Hindlimb muscle (tissue), 1 donor: ENCODE measurements around the gene LEFTY1. TPM values are rescaled to one million over a fixed set of nuclear protein-coding genes. Genes with fewer than 3 reads are reported as not detected.
A peak's percentile ranks its signal among the peaks of the same experiment; 100 is the strongest.
"Not testable (repeated sequence)": the region's sequence is repeated elsewhere in the genome, so short reads cannot be mapped to it uniquely, and the experiment has no call there.

Source experiments
- DNase-seq: peaks from one replicate; pipeline ENCODE4 v3.0.0-alpha.2; 2013
- polyA plus RNA-seq: library from polyadenylated mRNA; unstranded; fragments of 120-200 nt; gene quantifications from one replicate; pipeline ENCODE4 v1.2.1, GENCODE V29; 2013; ENCODE audit not compliant: insufficient read length

Gene LEFTY1
- polyA plus RNA-seq, 1 donor, result 0.52 TPM

- DNase-seq, result no peak
Observed at GRCh38 chr1:225847610-225848009, 41.3 kb downstream of the LEFTY1 start.

GRCh38 chr1:225846331-225847310 lies 42.3 kb downstream of the LEFTY1 start:
- DNase-seq, result no peak

- peak; percentile 74 for DNase-seq
Observed at GRCh38 chr1:225845571-225846259, 43.2 kb downstream of the LEFTY1 start.

- DNase-seq, result no peak
Observed at GRCh38 chr1:225845097-225845496, 43.8 kb downstream of the LEFTY1 start.

- no peak for DNase-seq
Observed at GRCh38 chr1:225844236-225845061, 44.5 kb downstream of the LEFTY1 start.

- no peak for DNase-seq
Observed at GRCh38 chr1:225843426-225843795, 45.5 kb downstream of the LEFTY1 start.

GRCh38 chr1:225842788-225843425 lies 46.0 kb downstream of the LEFTY1 start:
- no peak for DNase-seq

GRCh38 chr1:225842074-225842473 lies 46.9 kb downstream of the LEFTY1 start:
- DNase-seq, result no peak

GRCh38 chr1:225840713-225841112 lies 48.2 kb downstream of the LEFTY1 start:
- no peak for DNase-seq

GRCh38 chr1:225840223-225840610 lies 48.7 kb downstream of the LEFTY1 start:
- no peak for DNase-seq

- no peak for DNase-seq
Observed at GRCh38 chr1:225838793-225839192, 50.2 kb downstream of the LEFTY1 start.

GRCh38 chr1:225836296-225836695 lies 52.6 kb downstream of the LEFTY1 start:
- DNase-seq, result not testable (repeated sequence)

Other genes with a start within 250 kb of the LEFTY1 start
- gene ENAH, start 236.0 kb downstream of the LEFTY1 start, polyA plus RNA-seq, result 148 TPM
- gene SRP9, start 111.3 kb downstream of the LEFTY1 start, polyA plus RNA-seq, result 155 TPM
- 37.4 TPM for gene EPHX1, start 79.0 kb downstream of the LEFTY1 start, polyA plus RNA-seq
- gene TMEM63A, start 6.8 kb downstream of the LEFTY1 start, polyA plus RNA-seq, result 28.3 TPM
- gene PYCR2, start 35.1 kb upstream of the LEFTY1 start, polyA plus RNA-seq, result 36.7 TPM
- 3.3 TPM for gene LEFTY2, start 52.1 kb upstream of the LEFTY1 start, polyA plus RNA-seq
- gene SDE2, start 110.2 kb upstream of the LEFTY1 start, polyA plus RNA-seq, result 14.7 TPM
- 589 TPM for gene H3-3A, start 173.6 kb upstream of the LEFTY1 start, polyA plus RNA-seq